SK-N-SH (cell line): ENCODE data around the gene FHDC1. TPM values are rescaled to one million over a fixed set of nuclear protein-coding genes. Genes with fewer than 3 reads are reported as not detected.

ENCODE experiments used
- CTCF ChIA-PET: fragments of 300-600, 350-600 bp; formaldehyde crosslinking; extraction: SDS; loops from one replicate; lab custom pipeline; 2021; lab: Yijun Ruan, JAX
- POLR2A ChIA-PET: fragments of 350-600 bp; sonication (Branson Sonifier 250); formaldehyde crosslinking; extraction: SDS; loops from one replicate; lab custom pipeline; 2020; ENCODE audit warnings: antibody characterized with exemption, inconsistent platforms; lab: Yijun Ruan, JAX
- DNase-seq: peaks from one replicate; pipeline ENCODE4 v3.0.0; 2012
- H2AFZ ChIP-seq: fragments of 200-600 bp; sonication (generic); 2 replicates; pipeline ENCODE4 v1.8.1; 2016; ENCODE audit warnings: antibody characterized with exemption, mild to moderate bottlenecking, low read depth
- H3F3A ChIP-seq: fragments of 200-600 bp; sonication (generic); replicated peaks from 2 replicates; pipeline ENCODE3; 2016; ENCODE audit warnings: antibody characterized with exemption, mild to moderate bottlenecking; ENCODE audit not compliant: insufficient read depth
- H3K27ac ChIP-seq, 2 experiments: fragments of 200-500 bp in 1 of 2; fragments of 200-600 bp in 1 of 2; sonication (Bioruptor generic) in 1 of 2; sonication (generic), shearing (Covaris generic) in 1 of 2; 2 replicates each; pipeline versions ENCODE4 v1.5.1 to v1.6.1; 2014 to 2016; ENCODE audit warnings: low read depth in 2 of 2, inconsistent platforms in 1 of 2, low read length in 1 of 2, mild to moderate bottlenecking in 1 of 2, mixed read lengths in 1 of 2
- H3K27me3 ChIP-seq: fragments of 200-600 bp; sonication (generic), shearing (Covaris generic); 2 replicates; pipeline ENCODE4 v1.6.1; 2016; ENCODE audit warnings: mixed run types; ENCODE audit not compliant: insufficient read depth
- H3K36me3 ChIP-seq, 2 experiments: fragments of 200-500 bp in 1 of 2; fragments of 200-600 bp in 1 of 2; sonication (Bioruptor generic) in 1 of 2; sonication (generic) in 1 of 2; replicated peaks in 1 of 2; 2 replicates each; pipeline versions ENCODE3 to v1.5.1; 2014 to 2016; ENCODE audit warnings: low read length in 1 of 2, mild to moderate bottlenecking in 1 of 2; ENCODE audit not compliant: insufficient read depth in 2 of 2, control insufficient read depth in 1 of 2
- H3K4me1 ChIP-seq, 2 experiments: fragments of 200-500 bp in 1 of 2; fragments of 200-600 bp in 1 of 2; sonication (Bioruptor generic) in 1 of 2; sonication (generic), shearing (Covaris generic) in 1 of 2; 2 replicates each; pipeline versions ENCODE4 v1.5.1 to v1.6.1; 2014 to 2016; ENCODE audit warnings: low read depth in 1 of 2, low read length in 1 of 2, mixed run types in 1 of 2; ENCODE audit not compliant: insufficient read depth in 2 of 2, control insufficient read depth in 1 of 2
- H3K4me2 ChIP-seq: fragments of 200-600 bp; sonication (generic), shearing (Covaris generic); 2 replicates; pipeline ENCODE4 v1.6.1; 2017; ENCODE audit warnings: mixed run types
- H3K4me3 ChIP-seq, 2 experiments: fragments of 200-500 bp in 1 of 2; fragments of 200-600 bp in 1 of 2; sonication (Bioruptor generic) in 1 of 2; sonication (generic), shearing (Covaris generic) in 1 of 2; 2 replicates each; pipeline versions ENCODE4 v1.5.1 to v1.8.1; 2014 to 2016; ENCODE audit warnings: low read depth in 2 of 2, inconsistent platforms in 1 of 2, low read length in 1 of 2, mild to moderate bottlenecking in 1 of 2, mixed read lengths in 1 of 2, moderate library complexity in 1 of 2
- H3K79me2 ChIP-seq: fragments of 200-600 bp; sonication (generic); 2 replicates; pipeline ENCODE4 v1.8.1; 2017; ENCODE audit warnings: mild to moderate bottlenecking; ENCODE audit not compliant: insufficient read depth
- H3K9ac ChIP-seq: fragments of 200-600 bp; sonication (generic); 2 replicates; pipeline ENCODE4 v1.6.1; 2017; ENCODE audit warnings: mixed run types
- H3K9me2 ChIP-seq: fragments of 200-600 bp; sonication (generic); 2 replicates; pipeline ENCODE4 v1.6.1; 2017; ENCODE audit warnings: mixed run types
- H3K9me3 ChIP-seq: fragments of 200-600 bp; sonication (generic); 2 replicates; pipeline ENCODE4 v1.6.1; 2017; ENCODE audit warnings: mixed run types, mild to moderate bottlenecking, moderate library complexity
- H4K20me1 ChIP-seq: fragments of 200-600 bp; sonication (generic); 2 replicates; pipeline ENCODE4 v1.6.1; 2017; ENCODE audit warnings: mild to moderate bottlenecking, mixed run types; ENCODE audit not compliant: insufficient read depth
- ELF1 ChIP-seq: IDR thresholded peaks from 2 replicates; pipeline ENCODE4 v1.4.0; 2012
- GATA2 ChIP-seq: sonication (generic); formaldehyde crosslinking; IDR thresholded peaks from 2 replicates; pipeline ENCODE4 v1.5.0; 2020; ENCODE audit warnings: mild to moderate bottlenecking, missing genetic modification reagents
- MAX ChIP-seq: IDR thresholded peaks from 2 replicates; pipeline ENCODE4 v1.4.0; 2012; ENCODE audit warnings: low read depth
- MXI1 ChIP-seq: IDR thresholded peaks from 2 replicates; pipeline ENCODE4 v1.6.1; 2012; ENCODE audit warnings: mild to moderate bottlenecking, low read depth, low read length, improper control_type of control experiment
- NRF1 ChIP-seq: IDR thresholded peaks from 2 replicates; pipeline ENCODE4 v1.6.1; 2012; ENCODE audit warnings: low read depth, mild to moderate bottlenecking, low read length
- REST ChIP-seq: IDR thresholded peaks from 2 replicates; pipeline ENCODE4 v1.6.1; 2012; ENCODE audit warnings: mild to moderate bottlenecking, low read depth, low read length, moderate library complexity
- RXRA ChIP-seq: IDR thresholded peaks from 2 replicates; pipeline ENCODE4 v1.4.0; 2012; ENCODE audit warnings: low read depth, mild to moderate bottlenecking, borderline replicate concordance
- SIN3A ChIP-seq: IDR thresholded peaks from 2 replicates; pipeline ENCODE4 v1.6.1; 2012; ENCODE audit warnings: low read depth, mild to moderate bottlenecking, low read length, moderate library complexity, borderline replicate concordance
- SMC3 ChIP-seq: IDR thresholded peaks from 2 replicates; pipeline ENCODE4 v1.6.1; 2012; ENCODE audit warnings: low read depth, low read length, improper control_type of control experiment
- TEAD4 ChIP-seq: IDR thresholded peaks from 2 replicates; pipeline ENCODE4 v1.4.0; 2012; ENCODE audit warnings: mild to moderate bottlenecking, borderline replicate concordance; ENCODE audit not compliant: insufficient read depth
- WGBS: methylation state at CpG from one replicate; pipeline ENCODE4 v1.1.6; 2017; ENCODE audit warnings: low lambda C conversion rate; 5-methylcytosine and 5-hydroxymethylcytosine counted together
- polyA plus RNA-seq, 3 experiments: library from polyadenylated mRNA; depleted of rRNA; stranded (reverse); fragments of >200 nt; gene quantifications; 2 replicates each; pipeline ENCODE4 v1.2.3, GENCODE V29; 2012
- TF ChIP-seq, protein P1 (sequence below): IDR thresholded peaks from 2 replicates; pipeline ENCODE4 v1.4.0; 2012; ENCODE audit warnings: low read depth, borderline replicate concordance
- TF ChIP-seq, protein P2 (sequence below): fragments of 200-600 bp; sonication (generic); IDR thresholded peaks from 2 replicates; pipeline ENCODE4 v1.6.1; 2017; ENCODE audit warnings: antibody characterized with exemption, mild to moderate bottlenecking, moderate library complexity
- TF ChIP-seq, protein P3 (sequence below): fragments of 150-350 bp; IDR thresholded peaks from 2 replicates; pipeline ENCODE4 v1.6.1; 2017; ENCODE audit warnings: antibody characterized with exemption, low read length, low read depth, borderline replicate concordance
- TF ChIP-seq, protein P4 (sequence below): fragments of 150-350 bp; IDR thresholded peaks from 2 replicates; pipeline ENCODE4 v1.6.1; 2016; ENCODE audit warnings: mild to moderate bottlenecking, low read depth, low read length

Gene FHDC1
- polyA plus RNA-seq, 1 of the 3 experiments (the other 2 are of a cell fraction): 0.02 TPM

DNA sequence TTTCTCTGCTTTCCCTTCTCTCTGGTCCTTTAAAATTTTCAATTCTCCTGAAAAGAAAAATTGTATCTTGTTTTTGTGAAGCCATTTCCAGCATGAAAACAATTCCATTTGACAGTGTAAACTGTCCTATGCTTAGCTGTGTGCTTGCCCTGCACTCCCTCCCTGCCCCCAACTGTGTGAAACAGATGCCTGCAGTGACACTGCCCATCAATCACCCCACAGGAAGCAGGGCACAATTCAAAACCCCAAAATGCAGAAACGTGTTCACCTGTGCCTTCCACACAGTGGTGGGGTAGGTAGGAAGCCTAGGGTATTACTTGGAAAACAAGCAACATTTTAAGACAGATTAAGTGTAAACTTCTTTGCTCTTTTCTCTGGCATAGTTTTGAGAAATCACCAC lies 6.2 kb upstream of the FHDC1 start:
- no peaks in the 10 kb centered on the region for H3K9me2 ChIP-seq
- no peak overlapping the region for H3K9ac ChIP-seq
- DNase-seq: no peak
- no peaks in the 10 kb centered on the region for H3K4me1 ChIP-seq
- WGBS: 0% methylated on average over 1 of the region's 1 CpG
- no peak overlapping the region for H3K4me2 ChIP-seq
- H3K27ac ChIP-seq: no peak overlapping the region
- no peak for TF ChIP-seq NRF1
- TF ChIP-seq, protein P1, sequence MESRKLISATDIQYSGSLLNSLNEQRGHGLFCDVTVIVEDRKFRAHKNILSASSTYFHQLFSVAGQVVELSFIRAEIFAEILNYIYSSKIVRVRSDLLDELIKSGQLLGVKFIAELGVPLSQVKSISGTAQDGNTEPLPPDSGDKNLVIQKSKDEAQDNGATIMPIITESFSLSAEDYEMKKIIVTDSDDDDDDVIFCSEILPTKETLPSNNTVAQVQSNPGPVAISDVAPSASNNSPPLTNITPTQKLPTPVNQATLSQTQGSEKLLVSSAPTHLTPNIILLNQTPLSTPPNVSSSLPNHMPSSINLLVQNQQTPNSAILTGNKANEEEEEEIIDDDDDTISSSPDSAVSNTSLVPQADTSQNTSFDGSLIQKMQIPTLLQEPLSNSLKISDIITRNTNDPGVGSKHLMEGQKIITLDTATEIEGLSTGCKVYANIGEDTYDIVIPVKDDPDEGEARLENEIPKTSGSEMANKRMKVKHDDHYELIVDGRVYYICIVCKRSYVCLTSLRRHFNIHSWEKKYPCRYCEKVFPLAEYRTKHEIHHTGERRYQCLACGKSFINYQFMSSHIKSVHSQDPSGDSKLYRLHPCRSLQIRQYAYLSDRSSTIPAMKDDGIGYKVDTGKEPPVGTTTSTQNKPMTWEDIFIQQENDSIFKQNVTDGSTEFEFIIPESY: no peak
- no peak for TF ChIP-seq SIN3A
- TF ChIP-seq, protein P2, sequence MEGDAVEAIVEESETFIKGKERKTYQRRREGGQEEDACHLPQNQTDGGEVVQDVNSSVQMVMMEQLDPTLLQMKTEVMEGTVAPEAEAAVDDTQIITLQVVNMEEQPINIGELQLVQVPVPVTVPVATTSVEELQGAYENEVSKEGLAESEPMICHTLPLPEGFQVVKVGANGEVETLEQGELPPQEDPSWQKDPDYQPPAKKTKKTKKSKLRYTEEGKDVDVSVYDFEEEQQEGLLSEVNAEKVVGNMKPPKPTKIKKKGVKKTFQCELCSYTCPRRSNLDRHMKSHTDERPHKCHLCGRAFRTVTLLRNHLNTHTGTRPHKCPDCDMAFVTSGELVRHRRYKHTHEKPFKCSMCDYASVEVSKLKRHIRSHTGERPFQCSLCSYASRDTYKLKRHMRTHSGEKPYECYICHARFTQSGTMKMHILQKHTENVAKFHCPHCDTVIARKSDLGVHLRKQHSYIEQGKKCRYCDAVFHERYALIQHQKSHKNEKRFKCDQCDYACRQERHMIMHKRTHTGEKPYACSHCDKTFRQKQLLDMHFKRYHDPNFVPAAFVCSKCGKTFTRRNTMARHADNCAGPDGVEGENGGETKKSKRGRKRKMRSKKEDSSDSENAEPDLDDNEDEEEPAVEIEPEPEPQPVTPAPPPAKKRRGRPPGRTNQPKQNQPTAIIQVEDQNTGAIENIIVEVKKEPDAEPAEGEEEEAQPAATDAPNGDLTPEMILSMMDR: no peak
- TF ChIP-seq, protein P3, sequence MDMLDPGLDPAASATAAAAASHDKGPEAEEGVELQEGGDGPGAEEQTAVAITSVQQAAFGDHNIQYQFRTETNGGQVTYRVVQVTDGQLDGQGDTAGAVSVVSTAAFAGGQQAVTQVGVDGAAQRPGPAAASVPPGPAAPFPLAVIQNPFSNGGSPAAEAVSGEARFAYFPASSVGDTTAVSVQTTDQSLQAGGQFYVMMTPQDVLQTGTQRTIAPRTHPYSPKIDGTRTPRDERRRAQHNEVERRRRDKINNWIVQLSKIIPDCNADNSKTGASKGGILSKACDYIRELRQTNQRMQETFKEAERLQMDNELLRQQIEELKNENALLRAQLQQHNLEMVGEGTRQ: no peak
- no peak for TF ChIP-seq RXRA
- TF ChIP-seq, protein P4, sequence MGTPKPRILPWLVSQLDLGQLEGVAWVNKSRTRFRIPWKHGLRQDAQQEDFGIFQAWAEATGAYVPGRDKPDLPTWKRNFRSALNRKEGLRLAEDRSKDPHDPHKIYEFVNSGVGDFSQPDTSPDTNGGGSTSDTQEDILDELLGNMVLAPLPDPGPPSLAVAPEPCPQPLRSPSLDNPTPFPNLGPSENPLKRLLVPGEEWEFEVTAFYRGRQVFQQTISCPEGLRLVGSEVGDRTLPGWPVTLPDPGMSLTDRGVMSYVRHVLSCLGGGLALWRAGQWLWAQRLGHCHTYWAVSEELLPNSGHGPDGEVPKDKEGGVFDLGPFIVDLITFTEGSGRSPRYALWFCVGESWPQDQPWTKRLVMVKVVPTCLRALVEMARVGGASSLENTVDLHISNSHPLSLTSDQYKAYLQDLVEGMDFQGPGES: no peak
- no peak for TF ChIP-seq SMC3
- TF ChIP-seq REST: no peak
- no peak for TF ChIP-seq MXI1
- TF ChIP-seq TEAD4: no peak
- no peak for TF ChIP-seq MAX
- no peak for TF ChIP-seq ELF1
- TF ChIP-seq GATA2 (CRISPR knock-in tag): no peak
- TF ChIP-seq, all 33 proteins: peak for 0
- H4K20me1 ChIP-seq: no peaks in the 10 kb centered on the region
- H3F3A ChIP-seq: no peaks in the 10 kb centered on the region
- no peak overlapping the region for H3K4me3 ChIP-seq
- H3K27me3 ChIP-seq: peaks cover 6% of the 10 kb centered on the region; the same call in 1 of the 2 replicates
- H3K79me2 ChIP-seq: no peaks in the 10 kb centered on the region
- H2AFZ ChIP-seq: no peak overlapping the region
- ChIA-PET POLR2A (no interaction called here), CTCF (no interaction called here)
- H3K9me3 ChIP-seq: no peaks in the 10 kb centered on the region
- H3K36me3 ChIP-seq: no peaks in the 10 kb centered on the region
